Cardiac ventricle fibroblast (primary cell): ENCODE results near the gene XAGE5. TPM values are rescaled to one million over a fixed set of nuclear protein-coding genes. Genes with fewer than 3 reads are reported as not detected.

Experiments
- total RNA-seq: library from RNA; depleted of rRNA; stranded (reverse); fragments of >200 nt; gene quantifications from 2 replicates; pipeline ENCODE4 v1.2.3, GENCODE V29; 2015

The XAGE5 gene, protein sequence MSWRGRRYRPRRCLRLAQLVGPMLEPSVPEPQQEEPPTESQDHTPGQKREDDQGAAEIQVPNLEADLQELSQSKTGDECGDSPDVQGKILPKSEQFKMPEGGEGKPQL
- not detected in 2 replicates for total RNA-seq

DNA sequence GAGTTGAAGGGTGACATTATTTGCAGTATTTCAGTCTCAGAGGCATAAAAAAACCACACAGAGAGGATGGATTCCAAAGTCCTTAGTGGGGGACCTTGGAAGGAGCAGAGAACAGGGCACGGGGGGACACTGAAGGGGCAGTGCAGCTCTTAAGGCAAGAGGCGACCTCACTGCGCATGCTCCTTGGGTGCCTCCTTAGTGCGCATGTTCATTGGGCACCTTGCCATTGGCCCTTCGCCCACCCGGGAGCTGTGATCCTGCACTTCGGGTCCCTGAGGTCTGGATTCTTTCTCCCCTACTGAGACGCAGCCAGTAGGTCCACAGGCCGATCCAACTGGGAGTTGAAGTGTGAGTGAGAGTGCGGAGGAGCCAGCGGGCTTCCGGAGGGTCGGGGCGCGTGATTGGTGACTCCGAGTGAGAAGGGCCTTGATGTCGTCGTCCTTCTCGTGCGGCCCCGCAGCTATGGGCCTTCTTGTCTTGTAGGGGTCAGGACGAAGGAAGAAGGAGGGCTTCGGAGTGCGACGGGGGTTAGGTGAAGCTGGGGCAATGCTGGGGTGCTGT, at the start of gene XAGE5:
Gene XAGE5 (plus strand): TSS at position 223 of the 561 bp plus-strand sequence. CDS start 1,280 bp downstream, outside the sequence.

DNA sequence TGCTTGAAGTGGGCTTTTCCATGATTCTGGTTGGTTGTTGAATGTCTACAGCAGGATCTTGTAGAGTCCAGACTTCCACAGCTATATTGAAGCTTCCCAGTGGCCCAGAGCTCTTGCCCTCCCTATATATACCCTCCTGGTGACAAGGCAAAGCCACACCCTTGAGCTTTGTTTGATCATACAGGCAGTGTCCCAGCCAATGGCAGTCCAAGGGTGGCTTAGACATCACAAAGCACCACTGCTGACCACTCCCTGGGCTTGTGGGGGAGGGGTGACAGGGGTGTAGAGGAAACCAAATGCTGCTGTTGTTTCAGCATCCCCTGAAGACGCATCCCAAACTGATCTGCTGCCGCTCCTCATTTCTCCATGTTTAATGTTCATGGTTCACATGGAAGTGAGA, 13.8 kb upstream of the XAGE5 start, which contains the start of gene SPANXN5:
Gene SPANXN5 (minus strand): TSS at position 101 of the 400 bp plus-strand sequence. CDS start 79 bp downstream, at position 22.

Other genes with a start within 250 kb of the XAGE5 start
- not detected in 2 replicates for gene SSX7, start 156.4 kb upstream of the XAGE5 start, total RNA-seq
- not detected in 2 replicates for gene SSX2, start 104.1 kb upstream of the XAGE5 start, total RNA-seq
- gene SSX2B, start 60.0 kb upstream of the XAGE5 start, total RNA-seq = not detected in 2 replicates
- not detected in 2 replicates for gene SPANXN5, start 13.9 kb upstream of the XAGE5 start, total RNA-seq
- not detected in 2 replicates for gene XAGE3, start 56.8 kb downstream of the XAGE5 start, total RNA-seq
- 6.5 and 12.3 TPM in 2 replicates for gene FAM156B, start 86.0 kb downstream of the XAGE5 start, total RNA-seq
- gene FAM156A, start 147.2 kb downstream of the XAGE5 start, total RNA-seq = 11.0 and 11.7 TPM in 2 replicates
- gene GPR173, start 237.5 kb downstream of the XAGE5 start, total RNA-seq = 1.7 and 2.6 TPM in 2 replicates